HepG2 (cell line): ENCODE results near the gene ALG14. TPM values are rescaled to one million over a fixed set of nuclear protein-coding genes. Genes with fewer than 3 reads are reported as not detected.

Source experiments
- ATAC-seq: fragments of 200-7000 bp; cut with Tn5 transposase; 3 replicates; pipeline ENCODE4 v1.9.1; 2020; ENCODE audit warnings: mild to moderate bottlenecking, moderate library complexity
- BruUV-seq: library from RNA; stranded (reverse); fragments of 400-500 nt; replicated peaks from 2 replicates; lab custom pipeline; 2021; lab: Mats Ljungman, UMichigan
- CTCF ChIA-PET: fragments of 300-600 bp; formaldehyde crosslinking; extraction: SDS; loops from one replicate; lab custom pipeline; 2021; ENCODE audit warnings: low total read pairs, inconsistent platforms, low intra/inter-chr PET ratio; lab: Yijun Ruan, JAX
- POLR2A ChIA-PET: fragments of 350-600 bp; sonication (Branson Sonifier 250); formaldehyde crosslinking; loops from one replicate; lab custom pipeline; 2020; ENCODE audit warnings: antibody characterized with exemption, inconsistent platforms; lab: Yijun Ruan, JAX
- DNase-seq: peaks from one replicate; pipeline ENCODE4 v3.0.0-alpha.2; 2015; ENCODE audit warnings: low spot score
- FAIRE-seq: peaks from 3 replicates; lab custom pipeline; 2011; peaks lifted over from hg19 to GRCh38; lab: Jason Lieb, UNC
- H2AFZ ChIP-seq: one replicate; pipeline ENCODE4 v1.6.1; 2011; ENCODE audit warnings: low read length, inconsistent platforms
- H3K27ac ChIP-seq: fragments of 300-600 bp; 3 replicates; pipeline ENCODE4 v1.8.0; 2011; ENCODE audit warnings: mixed run types, mild to moderate bottlenecking, mixed read lengths, low read length, inconsistent platforms; ENCODE audit not compliant: insufficient read depth; ENCODE audit errors: extremely low read length
- H3K27me3 ChIP-seq, 2 experiments: fragments of 200-600 bp in 1 of 2; 2 replicates in 1 of 2; 3 replicates in 1 of 2; pipeline versions ENCODE4 v1.6.0 to v1.8.0; 2011; ENCODE audit warnings: low read length in 2 of 2, mild to moderate bottlenecking in 2 of 2, moderate library complexity in 2 of 2, inconsistent platforms in 1 of 2; ENCODE audit not compliant: insufficient read depth in 2 of 2, control insufficient read depth in 1 of 2
- H3K36me3 ChIP-seq, 2 experiments: fragments of 200-600 bp in 1 of 2; replicated peaks in 1 of 2; 2 replicates in 1 of 2; 3 replicates in 1 of 2; pipeline versions ENCODE4 v1.5.1 to v1.8.0; 2011; ENCODE audit warnings: low read length in 2 of 2, inconsistent platforms in 1 of 2; ENCODE audit not compliant: insufficient read depth in 2 of 2, control insufficient read depth in 1 of 2
- H3K4me1 ChIP-seq: 2 replicates; pipeline ENCODE4 v1.5.1; 2012; ENCODE audit warnings: low read length, inconsistent platforms; ENCODE audit not compliant: insufficient read depth
- H3K4me2 ChIP-seq: 2 replicates; pipeline ENCODE4 v1.6.0; 2011; ENCODE audit warnings: low read depth, low read length, inconsistent platforms
- H3K4me3 ChIP-seq, 3 experiments: fragments of 200-600 bp in 1 of 3; sonication (generic), shearing (Covaris generic) in 1 of 3; replicated peaks in 1 of 3; 2 replicates each; pipeline ENCODE4 v1.5.1; 2011 to 2016; ENCODE audit warnings: low read length in 3 of 3, inconsistent platforms in 2 of 3, low read depth in 2 of 3, mild to moderate bottlenecking in 2 of 3, control low read depth in 1 of 3, mixed read lengths in 1 of 3; ENCODE audit not compliant: insufficient read depth in 1 of 3
- H3K79me2 ChIP-seq: one replicate; pipeline ENCODE4 v1.6.1; 2011; ENCODE audit warnings: low read length, inconsistent platforms; ENCODE audit not compliant: insufficient read depth
- H3K9ac ChIP-seq: 2 replicates; pipeline ENCODE4 v1.6.0; 2011; ENCODE audit warnings: mild to moderate bottlenecking, low read depth, low read length, inconsistent platforms; ENCODE audit not compliant: insufficient read depth
- H3K9me3 ChIP-seq: 2 replicates; pipeline ENCODE4 v1.5.1; 2012; ENCODE audit warnings: mild to moderate bottlenecking, low read length
- H4K20me1 ChIP-seq: 2 replicates; pipeline ENCODE4 v1.6.0; 2011; ENCODE audit warnings: inconsistent platforms, mild to moderate bottlenecking, low read length, moderate library complexity; ENCODE audit not compliant: insufficient read depth
- AKNA ChIP-seq: sonication (generic); formaldehyde crosslinking; IDR thresholded peaks from 2 replicates; pipeline ENCODE4 v1.4.0; 2020; ENCODE audit warnings: missing genetic modification reagents, borderline replicate concordance
- BRCA1 ChIP-seq: sonication (generic); formaldehyde crosslinking; IDR thresholded peaks from 2 replicates; pipeline ENCODE4 v1.4.0; 2020; ENCODE audit warnings: missing genetic modification reagents
- DRAP1 ChIP-seq: IDR thresholded peaks from 2 replicates; pipeline ENCODE4 v1.6.1; 2016; ENCODE audit warnings: missing genetic modification reagents, missing compliant biosample characterization
- MAX ChIP-seq: IDR thresholded peaks from 2 replicates; pipeline ENCODE4 v1.6.1; 2012; ENCODE audit warnings: inconsistent platforms
- RCOR2 ChIP-seq: IDR thresholded peaks from 2 replicates; pipeline ENCODE4 v1.6.1; 2016; ENCODE audit warnings: missing biosample characterization, missing genetic modification reagents
- TRIM22 ChIP-seq: fragments of 450-650 bp; IDR thresholded peaks from 2 replicates; pipeline ENCODE4 v1.6.1; 2017
- ZFP36L2 ChIP-seq: sonication (generic); formaldehyde crosslinking; IDR thresholded peaks from 2 replicates; pipeline ENCODE4 v1.4.0; 2020; ENCODE audit warnings: missing genetic modification reagents
- ZNF382 ChIP-seq: sonication (generic); formaldehyde crosslinking; IDR thresholded peaks from 2 replicates; pipeline ENCODE4 v1.5.0; 2020; ENCODE audit warnings: missing genetic modification reagents, mild to moderate bottlenecking, borderline replicate concordance
- ZNF549 ChIP-seq: sonication (generic); formaldehyde crosslinking; IDR thresholded peaks from 2 replicates; pipeline ENCODE4 v1.5.0; 2020; ENCODE audit warnings: missing genetic modification reagents
- ZNF589 ChIP-seq: sonication (generic); formaldehyde crosslinking; conservative IDR thresholded peaks from 2 replicates; pipeline ENCODE4 v1.8.0; 2022; ENCODE audit warnings: mild to moderate bottlenecking, moderate library complexity, missing genetic modification reagents
- ZNF777 ChIP-seq: sonication (generic); formaldehyde crosslinking; IDR thresholded peaks from 2 replicates; pipeline ENCODE4 v1.4.0; 2020; ENCODE audit warnings: missing genetic modification reagents
- ZSCAN12 ChIP-seq: sonication (generic); formaldehyde crosslinking; IDR thresholded peaks from 2 replicates; pipeline ENCODE4 v1.9.0; 2021; ENCODE audit warnings: mild to moderate bottlenecking, missing genetic modification reagents
- WGBS: methylation state at CpG from one replicate; pipeline ENCODE4 v1.1.6; 2017; ENCODE audit warnings: low lambda C conversion rate; 5-methylcytosine and 5-hydroxymethylcytosine counted together
- in situ Hi-C: cut with HindIII; loops from 2 replicates; pipeline ENCODE4 v1.10.0; 2017; ENCODE audit warnings: low pct_unique_long_range_greater_than_20kb; ENCODE audit not compliant: extremely low pct_ligation_motif_present
- intact Hi-C: fragments of 100-400 bp; cut with micrococcal nuclease; formaldehyde crosslinking; loops from one replicate; pipeline ENCODE4 v1.10.0; 2022; ENCODE audit not compliant: unreplicated experiment
- polyA plus RNA-seq, 8 experiments: library from polyadenylated mRNA; depleted of rRNA in 3 of 8; stranded (reverse) in 7 of 8; unstranded in 1 of 8; fragments of >200 nt; fragmentation: Illumina TruSeq in 4 of 8; extraction: Trizol in 4 of 8; gene quantifications; 2 replicates each; pipeline versions ENCODE4 v1.2.1 to v1.2.3, GENCODE V29; 2011 to 2016; ENCODE audit warnings: low read depth in 4 of 8, missing spikeins in 1 of 8, mixed read lengths in 1 of 8; ENCODE audit not compliant: insufficient read depth in 1 of 8
- total RNA-seq, 5 experiments: library from RNA; depleted of rRNA; stranded (reverse); fragments of >200 nt; fragmentation: Illumina TruSeq; extraction: Trizol; gene quantifications; 2 replicates each; pipeline ENCODE4 v1.2.3, GENCODE V29; 2016; ENCODE audit warnings: low read depth in 1 of 5

Gene ALG14
- total and polyA plus RNA-seq, 2 of the 13 experiments (the other 11 are each of a cell fraction or from before 2014, with no cell fraction given), result 4.5 to 12.7 TPM

- peaks cover 0 to 6% of the 10 kb centered on the region in 2 experiments; a peak in 1 of 5 replicates for H3K36me3 ChIP-seq
- H3K9me3 ChIP-seq, result no peaks in the 10 kb centered on the region
- H3K4me1 ChIP-seq, result peaks cover 19% of the 10 kb centered on the region
- 100% methylated on average over 1 of the region's 1 CpG for WGBS
- peaks cover 9% of the 10 kb centered on the region for H3K79me2 ChIP-seq
- BruUV-seq, result no TSS peak
- no peak for TF ChIP-seq ZNF777 (CRISPR knock-in tag)
- ATAC-seq (no peak), DNase-seq (no peak), FAIRE-seq (no peak)
- no peaks in the 10 kb centered on the region for H4K20me1 ChIP-seq
- no peak overlapping the region for H3K9ac ChIP-seq
- H3K4me3 ChIP-seq, result no peak overlapping the region
- in situ Hi-C loops (no loop called here), intact Hi-C loops (no loop called here)
- H3K27me3 ChIP-seq, result no peaks in the 10 kb centered on the region
- H3K4me2 ChIP-seq, result no peak overlapping the region
- ChIA-PET POLR2A (no interaction called here), CTCF (no interaction called here)
- H3K27ac ChIP-seq, result no peak overlapping the region
- H2AFZ ChIP-seq, result no peak overlapping the region
These were observed 137.3 kb downstream of the ALG14 start for GRCh38 chr1:94935476-94935875.

GRCh38 chr1:94935034-94935433, 137.7 kb downstream of the ALG14 start:
- Histone ChIP-seq H3K4me1 (peaks cover 24% of the 10 kb centered on the region), H3K4me2 (no peak overlapping the region), H3K36me3 (peaks cover 0 to 6% of the 10 kb centered on the region in 2 experiments; a peak in 1 of 5 replicates), H3K9ac (no peak overlapping the region), H3K9me3 (no peaks in the 10 kb centered on the region), H3K4me3 (no peak overlapping the region), H3K27ac (no peak overlapping the region), H4K20me1 (no peaks in the 10 kb centered on the region), H3K27me3 (no peaks in the 10 kb centered on the region), H2AFZ (no peak overlapping the region), H3K79me2 (peaks cover 13% of the 10 kb centered on the region)
- DNase-seq, result no peak
- BruUV-seq, result no TSS peak
- 94% methylated on average over 1 of the region's 1 CpG for WGBS
- POLR2A ChIA-PET, result no interaction called here
- CTCF ChIA-PET, result no interaction called here
- no peak for FAIRE-seq
- ATAC-seq, result no peak
- intact Hi-C loops (no loop called here), in situ Hi-C loops (no loop called here)
- TF ChIP-seq RCOR2 (CRISPR knock-in tag) (no peak), ZFP36L2 (CRISPR knock-in tag) (no peak), ZNF382 (no peak), ZSCAN12 (CRISPR knock-in tag) (no peak), DRAP1 (CRISPR knock-in tag) (no peak), MAX (no peak), TRIM22 (no peak), ZNF549 (CRISPR knock-in tag) (no peak), ZNF589 (CRISPR knock-in tag) (no peak), BRCA1 (CRISPR knock-in tag) (no peak), AKNA (CRISPR knock-in tag) (no peak)
